ENCODE measurements around the gene KCTD4.

- no peak for TF ChIP-seq CTCF (IDR thresholded peaks at IDR 0.05; ENCODE audit: low read length)
- no peak for TF ChIP-seq EZH2 (optimal IDR thresholded peaks at IDR 0.05; ENCODE audit: low read depth, low read length)
- TF ChIP-seq EZH2phosphoT487 (IDR thresholded peaks at IDR 0.05; ENCODE audit: low read length), result no peak
Measured at GRCh38 chr13:45194081-45194939, 6.5 kb downstream of the KCTD4 start.

Measured in MM.1S (cell line).